Spleen (tissue), 11 donors: ENCODE measurements around the gene GAMT. TPM values are rescaled to one million over a fixed set of nuclear protein-coding genes. Genes with fewer than 3 reads are reported as not detected.

ENCODE experiments used
- DNase-seq: peaks from one replicate; pipeline ENCODE4 v3.0.0-alpha.2; 2020
- H3K27ac ChIP-seq, 8 donors: fragments of 200-600 bp; sonication (generic) in 7 of 8; 1 replicate in 4 of 8; 2 replicates in 4 of 8; pipeline versions ENCODE4 v1.5.0 to v1.8.0; 2016 to 2021; ENCODE audit warnings: inconsistent platforms in 4 of 8, mild to moderate bottlenecking in 4 of 8, moderate library complexity in 1 of 8
- H3K27me3 ChIP-seq, 7 donors: fragments of 200-600 bp; sonication (generic) in 6 of 7; replicated peaks in 1 of 7; 1 replicate in 4 of 7; 2 replicates in 3 of 7; pipeline versions ENCODE4 v1.5.0 to v1.8.0; 2016 to 2021; ENCODE audit warnings: inconsistent platforms in 3 of 7, mild to moderate bottlenecking in 1 of 7
- H3K36me3 ChIP-seq, 6 donors: fragments of 200-600 bp; sonication (generic) in 5 of 6; 1 replicate in 4 of 6; 2 replicates in 2 of 6; pipeline versions ENCODE4 v1.5.0 to v1.8.0; 2016 to 2021; ENCODE audit warnings: inconsistent platforms in 2 of 6
- H3K4me1 ChIP-seq, 6 donors: fragments of 200-600 bp; sonication (generic) in 5 of 6; 1 replicate in 3 of 6; 2 replicates in 3 of 6; pipeline versions ENCODE4 v1.5.0 to v1.8.0; 2016 to 2021; ENCODE audit warnings: inconsistent platforms in 3 of 6
- H3K4me3 ChIP-seq, 8 donors: fragments of 200-600 bp; sonication (generic) in 7 of 8; 1 replicate in 4 of 8; 2 replicates in 4 of 8; pipeline versions ENCODE4 v1.5.0 to v1.8.0; 2016 to 2021; ENCODE audit warnings: inconsistent platforms in 4 of 8, mild to moderate bottlenecking in 4 of 8, moderate library complexity in 2 of 8
- H3K9me3 ChIP-seq, 8 donors: fragments of 200-600 bp; sonication (generic) in 7 of 8; 1 replicate in 4 of 8; 2 replicates in 4 of 8; pipeline versions ENCODE4 v1.5.0 to v1.8.0; 2016 to 2021; ENCODE audit warnings: inconsistent platforms in 4 of 8
- CTCF ChIP-seq, 11 experiments: fragments of 200-600 bp in 7 of 11; fragments of 450-650 bp in 4 of 11; sonication (generic) in 4 of 11; IDR thresholded peaks in 8 of 11; conservative IDR thresholded peaks in 3 of 11; 1 replicate in 7 of 11; 2 replicates in 4 of 11; pipeline versions ENCODE4 v1.4.0 to v1.8.0; 2016 to 2021; ENCODE audit warnings: antibody characterized with exemption in 11 of 11, inconsistent platforms in 4 of 11, mild to moderate bottlenecking in 1 of 11
- POLR2A ChIP-seq, 3 donors: fragments of 450-650 bp; IDR thresholded peaks; one replicate each; pipeline ENCODE4 v1.5.1; 2017; ENCODE audit warnings: antibody characterized with exemption in 3 of 3, mild to moderate bottlenecking in 1 of 3
- POLR2AphosphoS5 ChIP-seq, 3 donors: sonication (generic); formaldehyde crosslinking; IDR thresholded peaks; one replicate each; pipeline ENCODE4 v1.5.1; 2017; ENCODE audit warnings: antibody characterized with exemption in 3 of 3
- WGBS, 5 donors: extraction: QIAGEN DNeasy Blood & Tissue Kit in 3 of 5; methylation state at CpG; one replicate each; pipeline versions ENCODE4 v1.1.5 to v1.1.7; 2013 to 2018; 5-methylcytosine and 5-hydroxymethylcytosine counted together
- intact Hi-C: fragments of 100-400 bp; cut with DNase I; formaldehyde crosslinking; loops from one replicate; pipeline ENCODE4 v1.15.0; 2023; ENCODE audit warnings: low total_unique reads
- polyA plus RNA-seq, 3 donors: library from polyadenylated mRNA; stranded (reverse); fragments of 200-250 nt; gene quantifications; one replicate each; pipeline ENCODE4 v1.2.1, GENCODE V29; 2013
- total RNA-seq, 7 donors: library from RNA; depleted of rRNA in 3 of 7; stranded (reverse); fragments of >200 nt in 3 of 7; fragmentation: NEBNext Ultra II Directional in 4 of 7; extraction: Animal tissue kit (Norgen Biotek cat#: 25700) in 4 of 7; gene quantifications; one replicate each; pipeline versions ENCODE4 v1.1.0 to v1.2.1, GENCODE V29; 2016 to 2021
- donor health status: healthy with polysubstance abuse.
- donor health status: DM: no; HTN: no; CAD: no; lungs with moderate emphysema.
- donor health status: DM: no; HTN: no; CAD: no.
- donor health status: Bipolar disorder and iron deficiency.
- donor health status: healthy.
- donor health status: DM: no; HTN: no; CAD: no.
- donor health status: DM: yes; HTN: yes; CAD: no.

GAMT gene
- total and polyA plus RNA-seq, 10 donors: 7.1 to 20.4 (median 12.4) TPM

- Histone ChIP-seq H3K27me3 (no peaks in the 10 kb centered on the region), H3K27ac (no peak overlapping the region), H3K9me3 (no peaks in the 10 kb centered on the region), H3K4me1 (peaks cover 9 to 47% (median 29%) of the 10 kb centered on the region in 6 donors), H3K36me3 (peaks cover 0 to 74% (median 50%) of the 10 kb centered on the region in 6 donors), H3K4me3 (no peak overlapping the region)
- intact Hi-C loops: no loop called here
- no peak for DNase-seq
- TF ChIP-seq CTCF (IDR thresholded peaks at IDR 0.05 in 8 of 11, conservative IDR thresholded peaks at IDR 0.05 in 3 of 11) (no peak), POLR2A (IDR thresholded peaks at IDR 0.05) (no peak), POLR2AphosphoS5 (IDR thresholded peaks at IDR 0.05) (no peak)
- 90 to 94% (median 92%) methylated on average over 37 to 45 of the region's 45 CpGs for WGBS, 5 donors
Measured at GRCh38 chr19:1387684-1388636, 13.4 kb downstream of the GAMT start.

- peaks cover 0 to 66% (median 42%) of the 10 kb centered on the region in 6 donors for H3K36me3 ChIP-seq
- H3K27me3 ChIP-seq: no peaks in the 10 kb centered on the region
- 89 to 95% (median 93%) methylated on average over 23 to 39 of the region's 39 CpGs for WGBS, 5 donors
- no peak for DNase-seq
- H3K9me3 ChIP-seq: no peaks in the 10 kb centered on the region
- intact Hi-C loops: no loop called here
- TF ChIP-seq POLR2A (IDR thresholded peaks at IDR 0.05) (no peak), POLR2AphosphoS5 (IDR thresholded peaks at IDR 0.05) (no peak), CTCF (IDR thresholded peaks at IDR 0.05 in 8 of 11, conservative IDR thresholded peaks at IDR 0.05 in 3 of 11) (no peak)
- peaks cover 9 to 56% (median 35%) of the 10 kb centered on the region in 6 donors for H3K4me1 ChIP-seq
- no peak overlapping the region for H3K27ac ChIP-seq
- H3K4me3 ChIP-seq: no peak overlapping the region
Measured at GRCh38 chr19:1386945-1387683, 14.2 kb downstream of the GAMT start.

- no peak for DNase-seq
- peaks cover 9 to 69% (median 42%) of the 10 kb centered on the region in 6 donors for H3K4me1 ChIP-seq
- peaks cover 0 to 53% (median 29%) of the 10 kb centered on the region in 6 donors for H3K36me3 ChIP-seq
- intact Hi-C loops: no loop called here
- no peak overlapping the region for H3K4me3 ChIP-seq
- no peaks in the 10 kb centered on the region for H3K27me3 ChIP-seq
- no peaks in the 10 kb centered on the region for H3K9me3 ChIP-seq
- TF ChIP-seq POLR2AphosphoS5 (IDR thresholded peaks at IDR 0.05) (no peak), POLR2A (IDR thresholded peaks at IDR 0.05) (no peak), CTCF (IDR thresholded peaks at IDR 0.05 in 8 of 11, conservative IDR thresholded peaks at IDR 0.05 in 3 of 11) (no peak)
- WGBS, 5 donors: 90 to 100% (median 94%) methylated on average over 3 of the region's 3 CpGs
- H3K27ac ChIP-seq: no peak overlapping the region
Measured at GRCh38 chr19:1385816-1386215, 15.5 kb downstream of the GAMT start.
